Uterus (tissue), 4 donors: Measurements from ENCODE around the gene SMIM32. TPM values are rescaled to one million over a fixed set of nuclear protein-coding genes. Genes with fewer than 3 reads are reported as not detected.

Experiments used
- DNase-seq, 2 donors: peaks; one replicate each; pipeline ENCODE4 v3.0.0-alpha.2; 2019 to 2020
- H3K27ac ChIP-seq, 2 donors: fragments of 200-600 bp; sonication (generic); 1 replicate in 1 of 2; 2 replicates in 1 of 2; pipeline ENCODE4 v1.5.1; 2016 to 2018
- H3K27me3 ChIP-seq, 2 donors: fragments of 200-600 bp; sonication (generic); one replicate each; pipeline ENCODE4 v1.5.1; 2018 to 2019; ENCODE audit warnings: control low read depth in 1 of 2
- H3K36me3 ChIP-seq, 2 donors: fragments of 200-600 bp; sonication (generic); one replicate each; pipeline ENCODE4 v1.5.1; 2019; ENCODE audit warnings: control low read depth in 1 of 2
- H3K4me1 ChIP-seq, 2 donors: fragments of 200-600 bp; sonication (generic); one replicate each; pipeline ENCODE4 v1.5.1; 2018 to 2019; ENCODE audit warnings: control low read depth in 1 of 2
- H3K4me3 ChIP-seq, 2 donors: fragments of 200-600 bp; sonication (generic); 1 replicate in 1 of 2; 2 replicates in 1 of 2; pipeline ENCODE4 v1.5.1; 2018 to 2019; ENCODE audit warnings: mild to moderate bottlenecking in 1 of 2
- H3K9me3 ChIP-seq, 2 donors: fragments of 200-600 bp; sonication (generic); one replicate each; pipeline ENCODE4 v1.5.1; 2019; ENCODE audit warnings: control low read depth in 1 of 2
- POLR2A ChIP-seq, 2 donors: fragments of 450-650 bp; IDR thresholded peaks; one replicate each; pipeline ENCODE4 v1.6.1; 2016; ENCODE audit warnings: antibody characterized with exemption in 2 of 2, mild to moderate bottlenecking in 1 of 2, moderate library complexity in 1 of 2
- intact Hi-C: fragments of 100-400 bp; cut with DNase I; formaldehyde crosslinking; loops from one replicate; pipeline ENCODE4 v1.15.1; 2023; ENCODE audit warnings: low total_unique reads
- total RNA-seq, 4 donors: library from RNA; depleted of rRNA in 3 of 4; stranded (reverse); fragments of >200 nt in 3 of 4; gene quantifications; one replicate each; pipeline versions ENCODE4 v1.1.0 to v1.2.4, GENCODE V29; 2014 to 2023
- TF ChIP-seq, protein P1 (sequence below), 4 experiments: fragments of 200-600 bp in 2 of 4; fragments of 450-650 bp in 2 of 4; sonication (generic) in 2 of 4; IDR thresholded peaks; one replicate each; pipeline ENCODE4 v1.5.1; 2016 to 2019; ENCODE audit warnings: antibody characterized with exemption in 4 of 4, mild to moderate bottlenecking in 2 of 4, moderate library complexity in 1 of 4
- donor health status: DM: yes; HTN: yes; CAD: no.

Gene SMIM32
- total RNA-seq, 4 donors from 2014 or later: 3.0 TPM; not detected in 3

- Histone ChIP-seq H3K4me3 (no peak overlapping the region), H3K36me3 (no peaks in the 10 kb centered on the region), H3K4me1 (peaks cover 0 to 6% of the 10 kb centered on the region in 2 donors), H3K27me3 (no peaks in the 10 kb centered on the region), H3K9me3 (no peaks in the 10 kb centered on the region), H3K27ac (no peak overlapping the region)
- TF ChIP-seq POLR2A (IDR thresholded peaks at IDR 0.05): no peak
- TF ChIP-seq, protein P1, sequence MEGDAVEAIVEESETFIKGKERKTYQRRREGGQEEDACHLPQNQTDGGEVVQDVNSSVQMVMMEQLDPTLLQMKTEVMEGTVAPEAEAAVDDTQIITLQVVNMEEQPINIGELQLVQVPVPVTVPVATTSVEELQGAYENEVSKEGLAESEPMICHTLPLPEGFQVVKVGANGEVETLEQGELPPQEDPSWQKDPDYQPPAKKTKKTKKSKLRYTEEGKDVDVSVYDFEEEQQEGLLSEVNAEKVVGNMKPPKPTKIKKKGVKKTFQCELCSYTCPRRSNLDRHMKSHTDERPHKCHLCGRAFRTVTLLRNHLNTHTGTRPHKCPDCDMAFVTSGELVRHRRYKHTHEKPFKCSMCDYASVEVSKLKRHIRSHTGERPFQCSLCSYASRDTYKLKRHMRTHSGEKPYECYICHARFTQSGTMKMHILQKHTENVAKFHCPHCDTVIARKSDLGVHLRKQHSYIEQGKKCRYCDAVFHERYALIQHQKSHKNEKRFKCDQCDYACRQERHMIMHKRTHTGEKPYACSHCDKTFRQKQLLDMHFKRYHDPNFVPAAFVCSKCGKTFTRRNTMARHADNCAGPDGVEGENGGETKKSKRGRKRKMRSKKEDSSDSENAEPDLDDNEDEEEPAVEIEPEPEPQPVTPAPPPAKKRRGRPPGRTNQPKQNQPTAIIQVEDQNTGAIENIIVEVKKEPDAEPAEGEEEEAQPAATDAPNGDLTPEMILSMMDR (IDR thresholded peaks at IDR 0.05): no peak
- intact Hi-C loops: no loop called here
- no peak for DNase-seq
These were observed 43.1 kb downstream of the SMIM32 start for GRCh38 chr5:136149891-136150290.

DNA sequence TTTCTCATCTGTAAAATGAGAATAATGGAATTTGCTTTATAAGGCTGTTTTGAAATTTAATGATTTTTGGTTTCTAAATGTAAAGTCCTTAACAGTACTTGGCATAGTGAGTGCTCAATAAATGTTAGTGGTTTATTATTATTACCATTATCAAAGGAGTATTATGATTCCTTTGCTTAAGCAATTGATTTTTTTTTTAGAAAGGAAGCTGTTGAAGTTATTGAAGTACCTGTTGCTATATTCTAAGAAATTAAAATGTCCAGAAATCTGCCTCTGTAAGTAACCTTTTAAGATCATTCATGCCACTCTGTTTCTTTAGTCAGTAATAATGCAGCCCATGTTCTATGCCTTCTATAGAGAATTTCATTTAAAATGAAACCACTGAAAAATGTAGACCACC is 45.3 kb downstream of the SMIM32 start:
- TF ChIP-seq POLR2A (IDR thresholded peaks at IDR 0.05): no peak
- TF ChIP-seq, protein P1 (IDR thresholded peaks at IDR 0.05): no peak
- intact Hi-C loops: no loop called here
- Histone ChIP-seq H3K27ac (no peak overlapping the region), H3K36me3 (no peaks in the 10 kb centered on the region), H3K9me3 (no peaks in the 10 kb centered on the region), H3K27me3 (no peaks in the 10 kb centered on the region), H3K4me3 (no peak overlapping the region), H3K4me1 (peaks cover 4 to 6% of the 10 kb centered on the region in 2 donors)
- no peak for DNase-seq

GRCh38 chr5:136146201-136146600 is 46.8 kb downstream of the SMIM32 start:
- H3K4me3 ChIP-seq: no peak overlapping the region
- TF ChIP-seq POLR2A (IDR thresholded peaks at IDR 0.05): no peak
- TF ChIP-seq, protein P1 (IDR thresholded peaks at IDR 0.05): no peak
- intact Hi-C loops: no loop called here
- no peak for DNase-seq
- no peaks in the 10 kb centered on the region for H3K9me3 ChIP-seq
- H3K27me3 ChIP-seq: no peaks in the 10 kb centered on the region
- no peaks in the 10 kb centered on the region for H3K36me3 ChIP-seq
- peaks cover 4 to 12% of the 10 kb centered on the region in 2 donors for H3K4me1 ChIP-seq
- H3K27ac ChIP-seq: no peak overlapping the region

DNA sequence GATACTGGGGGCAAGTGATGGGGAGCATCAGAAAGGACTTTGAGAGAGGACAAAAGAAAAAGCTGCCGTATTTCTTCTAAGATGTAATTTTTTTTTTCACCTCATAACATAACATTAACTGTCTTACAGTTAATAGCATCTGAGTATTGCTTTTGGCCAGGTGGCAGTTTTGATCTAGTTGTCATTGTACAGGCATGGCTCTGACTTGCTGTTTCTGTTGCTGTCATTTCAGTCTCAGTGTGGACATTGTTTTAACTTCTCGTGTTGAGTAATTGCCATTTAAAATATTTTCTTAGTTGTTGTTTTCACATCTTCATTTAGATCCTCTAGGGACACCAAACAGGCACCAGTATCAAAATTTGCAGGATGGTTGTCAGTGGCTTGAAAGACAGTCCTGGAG is 47.9 kb downstream of the SMIM32 start:
- Histone ChIP-seq H3K27me3 (no peaks in the 10 kb centered on the region), H3K36me3 (no peaks in the 10 kb centered on the region), H3K4me3 (no peak overlapping the region), H3K4me1 (peaks cover 4 to 19% of the 10 kb centered on the region in 2 donors), H3K9me3 (no peaks in the 10 kb centered on the region), H3K27ac (no peak overlapping the region)
- TF ChIP-seq, protein P1 (IDR thresholded peaks at IDR 0.05): no peak
- TF ChIP-seq POLR2A (IDR thresholded peaks at IDR 0.05): no peak
- intact Hi-C loops: no loop called here
- no peak for DNase-seq

GRCh38 chr5:136143763-136144162 is 49.2 kb downstream of the SMIM32 start:
- intact Hi-C loops: no loop called here
- no peak for DNase-seq
- H3K27ac ChIP-seq: no peak overlapping the region
- H3K4me3 ChIP-seq: no peak overlapping the region
- no peak for TF ChIP-seq POLR2A (IDR thresholded peaks at IDR 0.05)
- TF ChIP-seq, protein P1 (IDR thresholded peaks at IDR 0.05): no peak
- peaks cover 4 to 21% of the 10 kb centered on the region in 2 donors for H3K4me1 ChIP-seq
- no peaks in the 10 kb centered on the region for H3K36me3 ChIP-seq
- no peaks in the 10 kb centered on the region for H3K27me3 ChIP-seq
- H3K9me3 ChIP-seq: no peaks in the 10 kb centered on the region
